Natural killer cell treated with Interleukin-12 subunit alpha and Interleukin-12 subunit beta and Interleukin-15 and Interleukin-18, amount 100 ng/mL, for 72 hours (primary cell): ENCODE measurements around the gene GABRA5. TPM values are rescaled to one million over a fixed set of nuclear protein-coding genes. Genes with fewer than 3 reads are reported as not detected.
A peak's percentile ranks its signal among the peaks of the same experiment; 100 is the strongest.

Experiments used
- ATAC-seq, 2 donors: fragments of 150-1000 bp; cut with Tn5 transposase in 1 of 2; sonication (Bioruptor Pico), chemical (Tn5 transposase) in 1 of 2; 2 replicates each; pipeline ENCODE4 v1.10.0; 2021
- DNase-seq: peaks from one replicate; pipeline ENCODE4 v3.0.0; 2022; ENCODE audit warnings: low spot score
- H3K27ac Mint-ChIP-seq, 2 donors: 1 replicate in 1 of 2; 2 replicates in 1 of 2; pipeline ENCODE4 v1.8.0; 2022; ENCODE audit warnings: mixed read lengths in 2 of 2, mild to moderate bottlenecking in 1 of 2, moderate library complexity in 1 of 2
- H3K27me3 Mint-ChIP-seq, 2 donors: 1 replicate in 1 of 2; 2 replicates in 1 of 2; pipeline ENCODE4 v1.8.0; 2022; ENCODE audit warnings: mixed read lengths in 2 of 2
- H3K36me3 Mint-ChIP-seq: one replicate; pipeline ENCODE4 v1.8.0; 2022; ENCODE audit warnings: mixed read lengths
- H3K4me1 Mint-ChIP-seq, 2 donors: 1 replicate in 1 of 2; 2 replicates in 1 of 2; pipeline ENCODE4 v1.8.0; 2022; ENCODE audit warnings: low read depth in 2 of 2, mixed read lengths in 2 of 2, mild to moderate bottlenecking in 1 of 2
- H3K4me3 Mint-ChIP-seq: one replicate; pipeline ENCODE4 v1.8.0; 2022; ENCODE audit warnings: mixed read lengths
- H3K9me3 Mint-ChIP-seq: 2 replicates; pipeline ENCODE4 v1.8.0; 2022; ENCODE audit warnings: mixed read lengths
- total RNA-seq, 2 donors: library from RNA; stranded (reverse); gene quantifications; one replicate each; pipeline ENCODE4 v1.2.3, GENCODE V29; 2022

Gene GABRA5
- total RNA-seq, 2 donors from 2014 or later: not detected

DNA sequence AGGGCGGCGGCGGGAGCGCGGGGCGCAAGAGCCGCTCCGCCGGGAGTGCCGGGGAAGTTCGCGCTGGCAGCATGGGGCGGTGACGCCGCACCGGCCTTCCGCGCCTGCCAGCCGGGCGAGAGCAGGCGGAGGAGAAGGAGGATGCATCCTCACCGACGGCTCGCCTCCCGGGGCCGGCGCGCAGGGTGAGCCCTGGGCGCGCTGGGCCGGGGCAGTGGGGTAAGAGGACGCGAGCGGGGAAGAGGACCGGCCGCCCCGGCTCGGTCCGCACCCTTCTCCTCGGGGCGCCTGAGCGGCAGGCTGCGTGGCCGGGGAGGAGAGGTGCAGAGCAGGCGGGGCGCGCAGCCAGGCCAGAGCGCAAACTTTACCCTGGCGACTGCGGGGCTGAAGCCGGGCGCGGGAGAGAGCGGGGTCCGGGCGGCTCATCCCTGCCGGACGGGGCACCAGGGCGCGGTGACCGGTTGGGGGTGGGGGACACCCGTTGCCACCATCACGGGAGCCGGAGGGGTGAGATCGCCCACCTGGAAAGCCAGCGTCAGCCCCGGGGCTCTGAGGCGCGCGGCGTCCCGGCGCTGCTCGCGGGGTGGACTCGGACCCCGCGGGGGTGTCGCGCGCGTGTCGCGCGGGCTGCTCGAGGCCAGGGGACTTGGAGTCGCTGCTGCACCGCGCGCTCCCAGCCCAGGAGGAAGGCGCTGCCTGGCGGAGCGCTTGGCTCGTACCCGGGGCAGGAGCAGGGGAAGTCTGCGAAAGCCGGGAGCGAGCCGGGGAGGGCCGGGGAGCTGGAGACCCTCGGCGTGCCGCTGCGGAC is 542 bp downstream of the GABRA5 start:
- H3K27me3 Mint-ChIP-seq: peaks cover 8 to 17% of the 10 kb centered on the region in 2 donors
- H3K27ac Mint-ChIP-seq: no peak overlapping the region
- H3K4me1 Mint-ChIP-seq: no peaks in the 10 kb centered on the region
- no peaks in the 10 kb centered on the region for H3K9me3 Mint-ChIP-seq
- DNase-seq: no peak
- ATAC-seq: peak in 1 of 2 donors; percentile 28
- H3K36me3 Mint-ChIP-seq: no peaks in the 10 kb centered on the region
- H3K4me3 Mint-ChIP-seq: no peak overlapping the region

GRCh38 chr15:26868029-26868685 is 1.3 kb downstream of the GABRA5 start:
- no peak for DNase-seq
- ATAC-seq: no peak
- Mint-ChIP-seq H3K4me3 (no peak overlapping the region), H3K27me3 (peaks cover 8 to 17% of the 10 kb centered on the region in 2 donors), H3K36me3 (no peaks in the 10 kb centered on the region), H3K9me3 (no peaks in the 10 kb centered on the region), H3K27ac (no peak overlapping the region), H3K4me1 (no peaks in the 10 kb centered on the region)

DNA sequence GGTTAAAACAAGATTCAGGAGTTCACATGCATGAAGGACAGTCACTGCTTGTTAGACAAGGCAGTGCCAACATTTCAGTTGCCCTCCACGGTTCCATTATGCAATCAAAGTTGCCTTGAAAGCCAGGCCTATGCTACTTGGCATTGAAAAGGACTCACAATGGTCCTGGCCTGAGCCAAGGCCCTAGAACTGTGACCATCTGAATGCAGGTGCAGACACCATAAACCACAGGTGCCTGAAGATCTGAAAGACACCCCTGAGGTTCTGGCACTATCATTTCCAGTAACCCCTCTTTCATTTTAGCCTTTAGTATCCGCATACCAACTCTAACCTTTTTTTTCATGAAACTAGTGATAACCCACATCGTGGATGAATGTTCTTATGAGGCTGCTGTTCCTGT is 2.8 kb downstream of the GABRA5 start:
- H3K9me3 Mint-ChIP-seq: no peaks in the 10 kb centered on the region

GRCh38 chr15:26870346-26870745 is 3.5 kb downstream of the GABRA5 start:
- Mint-ChIP-seq H3K4me3 (no peak overlapping the region), H3K4me1 (no peaks in the 10 kb centered on the region), H3K27ac (no peak overlapping the region), H3K27me3 (peaks cover 5 to 8% of the 10 kb centered on the region in 2 donors), H3K9me3 (no peaks in the 10 kb centered on the region), H3K36me3 (no peaks in the 10 kb centered on the region)
- ATAC-seq (no peak), DNase-seq (no peak)

More for the DNA sequence above, 2.8 kb downstream of the GABRA5 start:
- Mint-ChIP-seq H3K27me3 (peaks cover 8 to 10% of the 10 kb centered on the region in 2 donors), H3K4me1 (no peaks in the 10 kb centered on the region), H3K4me3 (no peak overlapping the region), H3K36me3 (no peaks in the 10 kb centered on the region), H3K27ac (no peak overlapping the region)
- ATAC-seq (no peak), DNase-seq (no peak)

GRCh38 chr15:26872206-26872605 is 5.3 kb downstream of the GABRA5 start:
- H3K4me1 Mint-ChIP-seq: no peaks in the 10 kb centered on the region
- H3K27me3 Mint-ChIP-seq: no peaks in the 10 kb centered on the region
- H3K9me3 Mint-ChIP-seq: no peaks in the 10 kb centered on the region
- H3K36me3 Mint-ChIP-seq: no peaks in the 10 kb centered on the region
- no peak overlapping the region for H3K4me3 Mint-ChIP-seq
- H3K27ac Mint-ChIP-seq: no peak overlapping the region
- no peak for ATAC-seq
- no peak for DNase-seq

DNA sequence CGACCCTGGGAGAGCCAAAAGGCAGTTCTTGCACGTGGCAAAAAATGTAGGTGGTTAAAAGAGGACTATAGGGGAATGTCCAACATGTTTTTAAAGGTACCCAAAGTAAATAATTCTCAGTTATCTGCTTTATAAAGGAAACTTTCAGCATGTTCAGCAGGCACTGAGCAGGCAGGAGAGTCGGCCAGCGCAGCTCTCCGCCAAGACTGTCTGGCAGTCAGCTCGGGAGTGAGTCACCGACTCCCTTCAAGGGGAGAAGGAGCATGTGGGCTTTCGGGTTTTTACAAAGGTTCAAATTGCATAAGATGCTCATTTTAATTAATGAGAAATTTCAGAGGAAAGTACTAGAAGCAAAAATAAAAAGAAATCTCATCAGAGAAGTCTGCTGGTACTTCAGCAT is 7.0 kb downstream of the GABRA5 start:
- Mint-ChIP-seq H3K4me3 (no peak overlapping the region), H3K9me3 (no peaks in the 10 kb centered on the region), H3K27ac (no peak overlapping the region), H3K36me3 (no peaks in the 10 kb centered on the region), H3K27me3 (no peaks in the 10 kb centered on the region), H3K4me1 (no peaks in the 10 kb centered on the region)
- no peak for ATAC-seq
- no peak for DNase-seq

- H3K4me1 Mint-ChIP-seq: no peaks in the 10 kb centered on the region
- DNase-seq (no peak), ATAC-seq (peak; percentile 11 to 34)
- H3K27ac Mint-ChIP-seq: no peak overlapping the region
- no peaks in the 10 kb centered on the region for H3K9me3 Mint-ChIP-seq
- H3K4me3 Mint-ChIP-seq: no peak overlapping the region
- H3K27me3 Mint-ChIP-seq: no peaks in the 10 kb centered on the region
- H3K36me3 Mint-ChIP-seq: no peaks in the 10 kb centered on the region
These were observed 8.1 kb downstream of the GABRA5 start for GRCh38 chr15:26874774-26875475.

- no peak for DNase-seq
- Mint-ChIP-seq H3K4me3 (no peak overlapping the region), H3K27ac (no peak overlapping the region), H3K9me3 (no peaks in the 10 kb centered on the region), H3K27me3 (no peaks in the 10 kb centered on the region), H3K36me3 (no peaks in the 10 kb centered on the region), H3K4me1 (no peaks in the 10 kb centered on the region)
- ATAC-seq: peak in 1 of 2 donors; percentile 32
These were observed 8.6 kb downstream of the GABRA5 start for GRCh38 chr15:26875476-26875850.

GRCh38 chr15:26877831-26878230 is 11.0 kb downstream of the GABRA5 start:
- no peaks in the 10 kb centered on the region for H3K4me1 Mint-ChIP-seq
- no peak overlapping the region for H3K27ac Mint-ChIP-seq
- H3K27me3 Mint-ChIP-seq: no peaks in the 10 kb centered on the region
- ATAC-seq (no peak), DNase-seq (no peak)
- no peaks in the 10 kb centered on the region for H3K9me3 Mint-ChIP-seq
- no peaks in the 10 kb centered on the region for H3K36me3 Mint-ChIP-seq
- no peak overlapping the region for H3K4me3 Mint-ChIP-seq

DNA sequence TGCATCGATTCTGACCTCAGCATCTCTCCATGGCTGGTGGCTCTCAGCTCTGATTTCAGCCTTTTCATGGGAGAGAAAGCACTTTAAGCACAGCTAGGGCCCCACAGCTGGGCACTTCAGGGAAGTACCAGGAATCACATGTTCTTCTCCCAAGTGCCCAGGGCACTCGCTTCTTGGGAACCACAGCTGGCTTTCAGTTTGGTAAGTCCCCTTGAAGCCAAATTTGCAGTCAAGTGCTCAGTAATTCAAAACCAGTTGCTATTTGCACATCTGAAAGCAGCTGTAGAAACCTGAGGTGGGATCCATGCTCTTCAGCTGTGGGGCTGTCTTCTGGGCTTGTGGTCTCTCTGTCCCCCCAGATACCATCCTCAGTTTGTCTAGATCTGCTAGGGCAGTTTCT is 12.8 kb downstream of the GABRA5 start:
- DNase-seq (no peak), ATAC-seq (no peak)
- H3K4me3 Mint-ChIP-seq: no peak overlapping the region
- no peaks in the 10 kb centered on the region for H3K27me3 Mint-ChIP-seq
- no peaks in the 10 kb centered on the region for H3K36me3 Mint-ChIP-seq
- no peak overlapping the region for H3K27ac Mint-ChIP-seq
- H3K9me3 Mint-ChIP-seq: no peaks in the 10 kb centered on the region
- H3K4me1 Mint-ChIP-seq: no peaks in the 10 kb centered on the region

DNA sequence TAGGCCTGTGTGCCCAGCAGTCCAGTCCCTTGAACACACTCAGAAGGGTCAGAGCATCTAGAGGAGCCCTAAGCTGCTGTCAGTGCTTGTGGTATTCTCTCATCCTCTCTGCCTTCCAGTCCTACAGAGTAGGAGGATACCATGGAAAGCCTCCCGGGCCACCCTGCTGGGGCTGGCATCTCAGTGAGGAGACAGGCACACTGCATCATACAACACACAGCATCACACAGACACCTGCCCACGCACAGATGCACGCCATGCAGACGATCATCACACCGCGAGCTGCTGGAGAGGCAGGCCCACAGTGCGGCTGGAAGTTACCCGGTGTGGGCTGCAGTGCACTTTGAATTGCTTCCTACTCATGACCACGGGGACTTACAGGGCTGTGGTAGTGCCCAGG is 15.2 kb downstream of the GABRA5 start:
- Mint-ChIP-seq H3K27me3 (no peaks in the 10 kb centered on the region), H3K4me1 (no peaks in the 10 kb centered on the region), H3K36me3 (no peaks in the 10 kb centered on the region), H3K27ac (no peak overlapping the region), H3K9me3 (no peaks in the 10 kb centered on the region), H3K4me3 (no peak overlapping the region)
- DNase-seq: no peak
- no peak for ATAC-seq

GRCh38 chr15:26882616-26883365 is 15.9 kb downstream of the GABRA5 start:
- Mint-ChIP-seq H3K4me1 (no peaks in the 10 kb centered on the region), H3K36me3 (no peaks in the 10 kb centered on the region), H3K27ac (no peak overlapping the region), H3K9me3 (no peaks in the 10 kb centered on the region), H3K4me3 (no peak overlapping the region), H3K27me3 (no peaks in the 10 kb centered on the region)
- DNase-seq: no peak
- ATAC-seq: no peak

GRCh38 chr15:26883466-26883865 is 16.6 kb downstream of the GABRA5 start:
- Mint-ChIP-seq H3K27ac (no peak overlapping the region), H3K4me1 (no peaks in the 10 kb centered on the region), H3K36me3 (no peaks in the 10 kb centered on the region), H3K27me3 (no peaks in the 10 kb centered on the region), H3K9me3 (no peaks in the 10 kb centered on the region), H3K4me3 (no peak overlapping the region)
- DNase-seq (no peak), ATAC-seq (no peak)
